SK-N-SH treated with all-trans-retinoic acid at 6 μM for 48 hours (cell line): ENCODE measurements around the gene SCGB1C2.
"Not testable (repeated sequence)": the region's sequence is repeated elsewhere in the genome, so short reads cannot be mapped to it uniquely, and the experiment has no call there.

Experiments
- ARNTL ChIP-seq: fragments of 450-650 bp; formaldehyde crosslinking; IDR thresholded peaks from 2 replicates; pipeline ENCODE4 v1.5.0; 2020; ENCODE audit warnings: low read depth, mild to moderate bottlenecking, moderate library complexity, borderline replicate concordance
- BACH2 ChIP-seq: fragments of 250-450 bp; sonication (Bioruptor Pico); IDR thresholded peaks from 2 replicates; pipeline ENCODE4 v1.9.0; 2021; ENCODE audit warnings: mild to moderate bottlenecking, borderline replicate concordance
- OSR1 ChIP-seq: fragments of 250-450 bp; sonication (Bioruptor Pico); IDR thresholded peaks from 2 replicates; pipeline ENCODE4 v1.8.0; 2022; ENCODE audit warnings: moderate library complexity, mild to moderate bottlenecking, inconsistent platforms
- RARB ChIP-seq: fragments of 250-450 bp; sonication (Bioruptor Pico); IDR thresholded peaks from 2 replicates; pipeline ENCODE4 v1.8.0; 2021; ENCODE audit warnings: mild to moderate bottlenecking, moderate library complexity
- ZC3H10 ChIP-seq: fragments of 250-450 bp; sonication (Bioruptor Pico); IDR thresholded peaks from 2 replicates; pipeline ENCODE4 v1.5.1; 2021; ENCODE audit warnings: mild to moderate bottlenecking, moderate library complexity
- ZFP3 ChIP-seq: fragments of 250-450 bp; sonication (Bioruptor Pico); IDR thresholded peaks from 2 replicates; pipeline ENCODE4 v1.5.0; 2020; ENCODE audit warnings: mild to moderate bottlenecking, moderate library complexity
- ZFP30 ChIP-seq: fragments of 450-650 bp; formaldehyde crosslinking; IDR thresholded peaks from 2 replicates; pipeline ENCODE4 v1.5.0; 2022; ENCODE audit warnings: mild to moderate bottlenecking, moderate library complexity
- ZNF565 ChIP-seq: fragments of 450-650 bp; formaldehyde crosslinking; conservative IDR thresholded peaks from 2 replicates; pipeline ENCODE4 v1.5.0; 2020; ENCODE audit warnings: low read depth, mild to moderate bottlenecking, moderate library complexity
- TF ChIP-seq, protein P1 (sequence below): fragments of 250-450 bp; sonication (Bioruptor Pico); IDR thresholded peaks from 2 replicates; pipeline ENCODE4 v1.5.1; 2020; ENCODE audit warnings: low read depth, mild to moderate bottlenecking, moderate library complexity
- TF ChIP-seq, protein P2 (sequence below): fragments of 250-450 bp; sonication (Bioruptor Pico); IDR thresholded peaks from 2 replicates; pipeline ENCODE4 v1.8.0; 2020; ENCODE audit warnings: mild to moderate bottlenecking, moderate library complexity, borderline replicate concordance

DNA sequence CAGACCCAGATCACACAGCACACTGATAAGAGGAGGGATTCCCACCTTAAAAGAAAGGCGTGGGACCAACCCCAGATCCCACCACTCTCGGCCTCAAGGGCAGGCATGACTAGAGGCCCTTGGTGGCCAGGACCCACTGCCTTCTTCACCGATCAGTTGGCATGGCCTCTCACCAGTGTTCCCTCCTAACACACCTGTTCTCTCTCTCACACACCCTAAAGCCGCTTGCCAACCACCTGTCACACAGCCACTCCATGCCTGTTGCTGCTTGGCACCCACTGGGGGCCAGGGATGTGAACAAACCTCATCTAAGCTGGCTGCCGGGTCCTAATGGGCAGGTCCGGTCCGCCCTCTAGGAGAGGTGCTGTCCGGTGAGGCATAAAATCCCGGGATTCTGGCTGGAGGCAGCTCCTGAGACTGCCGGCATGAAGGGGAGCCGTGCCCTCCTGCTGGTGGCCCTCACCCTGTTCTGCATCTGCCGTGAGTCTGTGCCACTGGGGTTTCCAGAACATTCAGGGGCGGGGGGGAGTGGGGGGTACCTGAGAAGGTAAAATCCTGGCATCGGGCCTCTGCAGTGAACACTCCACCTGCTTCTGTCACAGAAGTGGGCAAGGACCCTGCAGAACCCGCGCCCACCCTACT, at the start of gene SCGB1C2:
- not testable (repeated sequence) for TF ChIP-seq ZC3H10 (CRISPR knock-in tag); ZNF565; RARB; ZFP30 (CRISPR knock-in tag); OSR1 (CRISPR knock-in tag); ARNTL (CRISPR knock-in tag); ZFP3 (CRISPR knock-in tag); BACH2 (CRISPR knock-in tag)
- TF ChIP-seq, protein P1, sequence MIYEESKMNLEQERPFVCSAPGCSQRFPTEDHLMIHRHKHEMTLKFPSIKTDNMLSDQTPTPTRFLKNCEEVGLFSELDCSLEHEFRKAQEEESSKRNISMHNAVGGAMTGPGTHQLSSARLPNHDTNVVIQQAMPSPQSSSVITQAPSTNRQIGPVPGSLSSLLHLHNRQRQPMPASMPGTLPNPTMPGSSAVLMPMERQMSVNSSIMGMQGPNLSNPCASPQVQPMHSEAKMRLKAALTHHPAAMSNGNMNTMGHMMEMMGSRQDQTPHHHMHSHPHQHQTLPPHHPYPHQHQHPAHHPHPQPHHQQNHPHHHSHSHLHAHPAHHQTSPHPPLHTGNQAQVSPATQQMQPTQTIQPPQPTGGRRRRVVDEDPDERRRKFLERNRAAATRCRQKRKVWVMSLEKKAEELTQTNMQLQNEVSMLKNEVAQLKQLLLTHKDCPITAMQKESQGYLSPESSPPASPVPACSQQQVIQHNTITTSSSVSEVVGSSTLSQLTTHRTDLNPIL (CRISPR knock-in tag) = not testable (repeated sequence)
- TF ChIP-seq, protein P2, sequence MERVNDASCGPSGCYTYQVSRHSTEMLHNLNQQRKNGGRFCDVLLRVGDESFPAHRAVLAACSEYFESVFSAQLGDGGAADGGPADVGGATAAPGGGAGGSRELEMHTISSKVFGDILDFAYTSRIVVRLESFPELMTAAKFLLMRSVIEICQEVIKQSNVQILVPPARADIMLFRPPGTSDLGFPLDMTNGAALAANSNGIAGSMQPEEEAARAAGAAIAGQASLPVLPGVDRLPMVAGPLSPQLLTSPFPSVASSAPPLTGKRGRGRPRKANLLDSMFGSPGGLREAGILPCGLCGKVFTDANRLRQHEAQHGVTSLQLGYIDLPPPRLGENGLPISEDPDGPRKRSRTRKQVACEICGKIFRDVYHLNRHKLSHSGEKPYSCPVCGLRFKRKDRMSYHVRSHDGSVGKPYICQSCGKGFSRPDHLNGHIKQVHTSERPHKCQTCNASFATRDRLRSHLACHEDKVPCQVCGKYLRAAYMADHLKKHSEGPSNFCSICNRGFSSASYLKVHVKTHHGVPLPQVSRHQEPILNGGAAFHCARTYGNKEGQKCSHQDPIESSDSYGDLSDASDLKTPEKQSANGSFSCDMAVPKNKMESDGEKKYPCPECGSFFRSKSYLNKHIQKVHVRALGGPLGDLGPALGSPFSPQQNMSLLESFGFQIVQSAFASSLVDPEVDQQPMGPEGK (CRISPR knock-in tag) = not testable (repeated sequence)
